ENCODE measurements around the gene RBM4B.

The RBM4B gene

GRCh38 chr11:66639066-66639813 is 38.4 kb downstream of the RBM4B start:
- peak; percentile 43 for DNase-seq

- DNase-seq = peak; percentile 99
Measured at GRCh38 chr11:66638177-66639065, 39.3 kb downstream of the RBM4B start, which contains the start of gene RBM4. RBM4 (plus strand) TSS chr11:66638703; CDS start chr11:66639712, 1,009 bp downstream.

GRCh38 chr11:66637557-66638176 is 40.0 kb downstream of the RBM4B start:
- DNase-seq = no peak

- no peak for DNase-seq
Measured at GRCh38 chr11:66636411-66636810, 41.3 kb downstream of the RBM4B start.

GRCh38 chr11:66632952-66633351 is 44.7 kb downstream of the RBM4B start:
- DNase-seq = no peak

- no peak for DNase-seq
Measured at GRCh38 chr11:66631883-66632282, 45.8 kb downstream of the RBM4B start.

GRCh38 chr11:66629356-66629755 is 48.3 kb downstream of the RBM4B start:
- DNase-seq = no peak

- no peak for DNase-seq
Measured at GRCh38 chr11:66628061-66628603, 49.6 kb downstream of the RBM4B start.

- no peak for DNase-seq
Measured at GRCh38 chr11:66626926-66627325, 50.8 kb downstream of the RBM4B start.

- DNase-seq = no peak
Measured at GRCh38 chr11:66626382-66626781, 51.3 kb downstream of the RBM4B start.

GRCh38 chr11:66625752-66626149 is 51.9 kb downstream of the RBM4B start:
- DNase-seq = no peak

- no peak for DNase-seq
Measured at GRCh38 chr11:66625041-66625751, 52.5 kb downstream of the RBM4B start.

- DNase-seq = no peak
Measured at GRCh38 chr11:66624450-66624849, 53.2 kb downstream of the RBM4B start.

- DNase-seq = peak; percentile 57
Measured at GRCh38 chr11:66619080-66619554, 58.6 kb downstream of the RBM4B start.

- DNase-seq = no peak
Measured at GRCh38 chr11:66617155-66617834, 60.4 kb downstream of the RBM4B start.

GRCh38 chr11:66616379-66617154 is 61.1 kb downstream of the RBM4B start, which contains the start of gene RBM14:
RBM14 (plus strand) TSS chr11:66616630; CDS start chr11:66616721, 91 bp downstream.
- DNase-seq = peak; percentile 100

Measured in activated CD4-positive, alpha-beta T cell treated with anti-CD3 and anti-CD28 coated beads, Interleukin-10, Interleukin-2, amounts not matched to agents 100 ng/mL and 50 ng/mL, durations not matched to agents 16 hours and 8 hours (primary cell).